K562 (cell line): Measurements from ENCODE around the gene KLHL29. TPM values are rescaled to one million over a fixed set of nuclear protein-coding genes. Genes with fewer than 3 reads are reported as not detected.

ENCODE experiments used
- ARID4B ChIP-seq: sonication (generic); formaldehyde crosslinking; IDR thresholded peaks from 2 replicates; pipeline ENCODE4 v1.8.0; 2022; ENCODE audit warnings: mild to moderate bottlenecking, missing genetic modification reagents
- CREB5 ChIP-seq: fragments of 250-450 bp; sonication (Bioruptor Pico); IDR thresholded peaks from 2 replicates; pipeline ENCODE4 v1.5.0; 2020; ENCODE audit warnings: mild to moderate bottlenecking
- PML ChIP-seq: IDR thresholded peaks from 2 replicates; pipeline ENCODE4 v1.6.1; 2012; ENCODE audit warnings: low read length, inconsistent platforms
- PURB ChIP-seq: sonication (generic); formaldehyde crosslinking; IDR thresholded peaks from 2 replicates; pipeline ENCODE4 v1.9.0; 2021; ENCODE audit warnings: low read depth, mild to moderate bottlenecking, missing genetic modification reagents
- ZBTB26 ChIP-seq: fragments of 450-650 bp; formaldehyde crosslinking; IDR thresholded peaks from 2 replicates; pipeline ENCODE4 v1.4.0; 2022; ENCODE audit warnings: missing genetic modification characterization
- polyA plus RNA-seq, 8 experiments: library from polyadenylated mRNA; depleted of rRNA in 4 of 8; stranded (reverse) in 5 of 8; unstranded in 3 of 8; fragments of >200 nt; fragmentation: Nextera tagmentation in 2 of 8; fragmentation: Illumina TruSeq in 1 of 8; extraction: Ambion mirVana in 2 of 8; extraction: Trizol in 1 of 8; gene quantifications; 2 replicates each; pipeline versions ENCODE4 v1.2.1 to v1.2.3, GENCODE V29; 2011 to 2014; ENCODE audit warnings: inconsistent platforms in 1 of 8, missing spikeins in 1 of 8
- total RNA-seq, 7 experiments: library from RNA; depleted of rRNA in 6 of 7; stranded (reverse); fragments of >200 nt in 6 of 7; fragmentation: Illumina TruSeq in 2 of 7; extraction: Trizol in 2 of 7; gene quantifications; 2 replicates each; pipeline versions ENCODE4 v1.2.1 to v1.2.3, GENCODE V29; 2011 to 2021; ENCODE audit warnings: low replicate concordance in 1 of 7

KLHL29 gene
- total and polyA plus RNA-seq, 9 of the 15 experiments (the other 6 are each of a cell fraction or from before 2014, with no cell fraction given), result 0.03 to 0.31 (median 0.08) TPM; not detected in 1

GRCh38 chr2:23545396-23545795, 160.4 kb downstream of the KLHL29 start (continued):
- TF ChIP-seq ARID4B (no peak), PML (no peak), CREB5 (CRISPR knock-in tag) (no peak), PURB (CRISPR knock-in tag) (no peak), ZBTB26 (CRISPR knock-in tag) (no peak)
